ENCODE results near the gene SPAST.
A peak's percentile ranks its signal among the peaks of the same experiment; 100 is the strongest.
"Not testable (repeated sequence)": the region's sequence is repeated elsewhere in the genome, so short reads cannot be mapped to it uniquely, and the experiment has no call there.

The SPAST gene

GRCh38 chr2:32129086-32129485, 65.7 kb downstream of the SPAST start:
- no peak for DNase-seq

GRCh38 chr2:32135409-32135808, 72.1 kb downstream of the SPAST start:
- peak; percentile 30 for DNase-seq

GRCh38 chr2:32136097-32136496, 72.7 kb downstream of the SPAST start:
- DNase-seq = no peak

- not testable (repeated sequence) for DNase-seq
Measured at GRCh38 chr2:32151544-32151943, 88.2 kb downstream of the SPAST start.

DNA sequence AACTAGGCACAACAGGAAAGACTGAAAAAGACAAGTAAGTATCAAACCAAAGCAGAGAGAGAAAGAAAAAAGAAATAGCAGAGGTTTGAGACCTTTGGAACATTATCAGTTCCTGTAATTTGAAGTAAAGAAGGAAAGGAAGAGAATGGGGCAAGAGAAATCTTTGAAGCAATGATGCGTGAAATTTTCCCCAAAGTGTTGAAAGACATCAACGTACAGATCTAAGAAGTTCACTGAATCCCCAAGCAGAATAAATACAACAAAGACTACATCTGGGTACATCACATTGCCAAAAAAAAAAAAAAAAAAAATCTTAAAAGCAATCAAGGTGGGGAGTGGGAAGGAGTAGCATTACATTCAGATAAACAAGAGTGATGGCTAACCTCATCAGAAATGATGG, 96.3 kb downstream of the SPAST start:
- no peak for DNase-seq

DNA sequence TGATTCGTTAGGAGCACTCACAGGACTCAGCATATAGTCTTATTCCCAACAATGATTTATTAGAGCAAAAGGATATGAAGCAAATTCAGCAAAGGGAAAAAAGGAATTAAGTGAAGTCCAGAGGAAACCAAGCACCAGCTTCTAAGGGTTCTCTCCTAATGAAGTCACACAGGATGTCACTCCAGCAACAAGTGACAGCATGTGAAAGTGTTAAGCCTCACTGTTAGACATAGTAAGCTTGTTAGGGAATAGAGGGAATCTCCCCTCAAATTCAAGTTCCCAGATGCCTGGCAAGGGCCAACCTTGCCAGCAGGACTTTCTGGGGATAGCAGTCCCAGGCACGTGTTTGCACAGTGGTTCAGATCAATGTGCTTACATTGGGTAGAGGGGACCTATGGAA, 97.9 kb downstream of the SPAST start:
- DNase-seq = no peak

GRCh38 chr2:32164254-32164653, 100.9 kb downstream of the SPAST start:
- not testable (repeated sequence) for DNase-seq

- not testable (repeated sequence) for DNase-seq
Measured at GRCh38 chr2:32165027-32165347, 101.6 kb downstream of the SPAST start.

GRCh38 chr2:32166115-32166574, 102.8 kb downstream of the SPAST start:
- DNase-seq = no peak

DNA sequence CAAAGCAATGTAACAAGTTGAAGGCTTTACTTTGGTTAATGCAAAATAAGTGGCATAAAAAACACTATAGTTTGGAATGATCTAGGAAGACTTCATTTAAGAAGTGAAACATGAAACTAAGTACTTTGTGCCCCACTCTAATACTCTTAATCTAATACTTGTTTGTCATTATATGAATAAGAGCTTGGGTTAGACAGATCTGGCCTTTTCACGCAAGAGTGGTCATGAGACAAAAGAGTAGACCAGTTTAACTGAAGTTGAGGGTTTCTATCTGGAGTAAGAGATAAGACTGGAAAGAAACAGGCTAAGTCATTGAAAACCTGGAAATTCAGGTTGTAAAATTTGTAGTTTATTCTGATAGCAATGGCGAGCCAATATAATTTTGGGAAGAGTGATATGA, 105.2 kb downstream of the SPAST start:
- DNase-seq = peak; percentile 23

DNA sequence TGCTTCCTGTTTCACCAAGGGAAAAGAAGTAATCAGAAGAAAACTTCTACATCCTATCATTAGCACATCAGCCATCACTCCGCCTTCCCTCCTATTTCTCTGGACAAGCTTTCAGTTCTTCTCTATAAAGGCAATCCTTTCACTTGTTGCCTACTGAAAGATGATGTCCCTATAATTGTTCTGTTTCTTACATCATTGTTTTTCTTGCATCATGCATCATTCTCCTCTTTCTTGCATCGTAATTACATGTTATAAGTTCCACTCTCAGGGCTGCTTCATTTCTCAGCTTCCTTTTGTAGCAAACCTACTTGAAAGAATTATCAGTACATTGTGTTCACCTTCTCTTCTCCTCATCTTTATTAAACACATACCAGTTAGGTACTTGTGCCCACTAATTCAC, 109.5 kb downstream of the SPAST start:
- no peak for DNase-seq

GRCh38 chr2:32182667-32183066, 119.3 kb downstream of the SPAST start:
- no peak for DNase-seq

GRCh38 chr2:32189011-32189410, 125.7 kb downstream of the SPAST start:
- no peak for DNase-seq

- no peak for DNase-seq
Measured at GRCh38 chr2:32192418-32192817, 129.1 kb downstream of the SPAST start.

DNA sequence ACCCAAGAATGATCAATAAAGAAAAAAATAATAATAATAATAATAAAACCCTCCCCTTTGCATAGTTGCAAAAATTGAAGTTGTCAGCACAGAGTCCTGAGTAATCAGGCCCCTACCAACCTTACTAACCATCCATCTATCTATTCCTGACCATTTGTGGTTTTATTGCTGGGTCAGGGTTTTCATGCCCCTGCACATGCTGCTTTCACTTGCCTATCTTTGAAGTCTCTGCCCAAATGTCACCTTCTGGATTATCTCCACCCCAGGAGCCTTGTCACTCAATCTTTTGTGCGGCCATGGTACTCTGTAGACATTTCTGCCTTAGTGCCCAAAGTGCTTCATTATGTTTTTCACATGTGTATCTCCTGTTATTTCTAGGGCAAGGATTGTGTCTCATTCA, 137.5 kb downstream of the SPAST start:
- no peak for DNase-seq

GRCh38 chr2:32203428-32203827, 140.1 kb downstream of the SPAST start:
- DNase-seq = not testable (repeated sequence)
